AML-193 (cell line): ENCODE results near the gene MAT2A.

Experiments
- DNase-seq, 2 experiments: peaks; one replicate each; lab custom pipeline; 2025; lab: John Stamatoyannopoulos, UW

The MAT2A gene

GRCh38 chr2:85538507-85539360, at the start of gene MAT2A:
Gene MAT2A, plus strand, starts transcription at chr2:85539168. Its CDS starts 120 bp downstream, at chr2:85539288.
- DNase-seq, result peak; percentile 82 to 94

GRCh38 chr2:85490861-85491755, 47.9 kb upstream of the MAT2A start:
- DNase-seq, result no peak

- no peak for DNase-seq
Measured at GRCh38 chr2:85496436-85496835, 42.5 kb upstream of the MAT2A start.

GRCh38 chr2:85497944-85498630, 40.9 kb upstream of the MAT2A start:
- no peak for DNase-seq

- DNase-seq, result peak; percentile 96 to 98
Measured at GRCh38 chr2:85501248-85501647, 37.7 kb upstream of the MAT2A start.

GRCh38 chr2:85502720-85503119, 36.2 kb upstream of the MAT2A start:
- no peak for DNase-seq

GRCh38 chr2:85503168-85503850, 35.7 kb upstream of the MAT2A start:
- DNase-seq, result no peak

GRCh38 chr2:85503851-85504777, 34.9 kb upstream of the MAT2A start:
- no peak for DNase-seq

GRCh38 chr2:85504778-85505261, 34.1 kb upstream of the MAT2A start:
- DNase-seq, result no peak

GRCh38 chr2:85505551-85506238, 33.3 kb upstream of the MAT2A start:
- no peak for DNase-seq

- DNase-seq, result no peak
Measured at GRCh38 chr2:85506768-85507181, 32.2 kb upstream of the MAT2A start.

- DNase-seq, result no peak
Measured at GRCh38 chr2:85511008-85511811, 27.8 kb upstream of the MAT2A start.

GRCh38 chr2:85514323-85514722, 24.6 kb upstream of the MAT2A start:
- no peak for DNase-seq

- DNase-seq, result peak; percentile 60 to 80
Measured at GRCh38 chr2:85516653-85517389, 22.1 kb upstream of the MAT2A start.

- DNase-seq, result no peak
Measured at GRCh38 chr2:85522090-85522647, 16.8 kb upstream of the MAT2A start.

- DNase-seq, result no peak
Measured at GRCh38 chr2:85523062-85523902, 15.7 kb upstream of the MAT2A start.

- DNase-seq, result no peak
Measured at GRCh38 chr2:85523903-85524335, 15.0 kb upstream of the MAT2A start.
